Gastrocnemius medialis (tissue), 4 donors: ENCODE data around the gene ILKAP. TPM values are rescaled to one million over a fixed set of nuclear protein-coding genes. Genes with fewer than 3 reads are reported as not detected.

Experiments
- ATAC-seq, 2 donors: fragments of 150-250 bp; one replicate each; pipeline ENCODE4 v1.9.1; 2016
- DNase-seq, 2 donors: peaks; one replicate each; pipeline ENCODE4 v3.0.0-alpha.2; 2019
- H3K27ac ChIP-seq, 4 donors: fragments of 200-600 bp; sonication (generic); 1 replicate in 1 of 4; 2 replicates in 3 of 4; pipeline ENCODE4 v1.5.1; 2016 to 2018; ENCODE audit warnings: mild to moderate bottlenecking in 2 of 4, moderate library complexity in 1 of 4
- H3K27me3 ChIP-seq, 3 donors: fragments of 200-600 bp; sonication (generic) in 2 of 3; 1 replicate in 1 of 3; 2 replicates in 2 of 3; pipeline versions ENCODE4 v1.5.1 to v1.6.0; 2016 to 2019; ENCODE audit warnings: mild to moderate bottlenecking in 1 of 3, moderate library complexity in 1 of 3
- H3K36me3 ChIP-seq, 2 donors: fragments of 200-600 bp; sonication (generic) in 1 of 2; one replicate each; pipeline ENCODE4 v1.5.1; 2017 to 2018
- H3K4me1 ChIP-seq, 2 donors: fragments of 200-600 bp; sonication (generic) in 1 of 2; one replicate each; pipeline ENCODE4 v1.5.1; 2016 to 2017; ENCODE audit warnings: mild to moderate bottlenecking in 2 of 2
- H3K4me3 ChIP-seq, 4 donors: fragments of 200-600 bp; sonication (generic) in 3 of 4; 1 replicate in 1 of 4; 2 replicates in 3 of 4; pipeline ENCODE4 v1.5.1; 2016 to 2019; ENCODE audit warnings: mild to moderate bottlenecking in 2 of 4
- H3K9me3 ChIP-seq, 3 donors: fragments of 200-600 bp; sonication (generic) in 2 of 3; 1 replicate in 1 of 3; 2 replicates in 2 of 3; pipeline ENCODE4 v1.5.1; 2016 to 2019
- POLR2A ChIP-seq, 2 donors: fragments of 450-650 bp; IDR thresholded peaks; one replicate each; pipeline ENCODE4 v1.6.1; 2017; ENCODE audit warnings: antibody characterized with exemption in 2 of 2, mild to moderate bottlenecking in 2 of 2, moderate library complexity in 2 of 2
- in situ Hi-C, 4 donors: fragments of 200-750 bp; cut with MboI; loops; one replicate each; pipeline versions ENCODE4 v1.15.0 to v1.8.0; 2017; ENCODE audit warnings: low sequenced_read_pairs in 4 of 4
- intact Hi-C: fragments of 100-400 bp; cut with DNase I; formaldehyde crosslinking; loops from one replicate; pipeline ENCODE4 v1.15.1; 2023; ENCODE audit warnings: low total_unique reads
- total RNA-seq, 4 donors: library from RNA; depleted of rRNA; stranded (reverse); fragments of >200 nt; gene quantifications; one replicate each; pipeline versions ENCODE4 v1.1.0 to v1.2.3, GENCODE V29; 2016
- TF ChIP-seq, protein P1 (sequence below), 5 experiments: fragments of 450-650 bp in 3 of 5; fragments of 200-600 bp in 2 of 5; sonication (generic) in 2 of 5; IDR thresholded peaks in 4 of 5; conservative IDR thresholded peaks in 1 of 5; 1 replicate in 4 of 5; 2 replicates in 1 of 5; pipeline ENCODE4 v1.5.1; 2016 to 2019; ENCODE audit warnings: antibody characterized with exemption in 5 of 5, mild to moderate bottlenecking in 3 of 5, moderate library complexity in 3 of 5

The ILKAP gene
- total RNA-seq, 4 donors from 2014 or later, result 16.6 to 30.1 (median 23.3) TPM

DNA sequence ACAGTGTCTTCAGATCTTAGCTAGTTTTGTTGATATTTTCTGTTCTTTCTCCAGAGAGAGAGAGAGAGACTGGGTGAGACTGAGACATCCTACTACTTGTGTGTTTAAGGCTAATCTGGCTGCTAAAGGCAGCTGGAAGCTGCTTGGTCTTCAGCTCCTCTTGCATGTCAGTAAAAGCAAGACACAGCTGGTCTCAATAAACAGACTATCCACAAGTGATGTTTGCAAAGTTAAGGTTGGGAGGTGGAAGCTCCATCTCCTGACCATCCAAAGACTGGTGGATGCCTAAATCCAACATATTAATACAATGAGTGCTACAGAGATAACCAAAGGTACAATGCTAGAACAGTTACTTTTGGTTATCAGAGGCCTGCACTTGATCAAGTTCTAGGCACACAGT is 26.9 kb downstream of the ILKAP start:
- H3K4me3 ChIP-seq, result no peak overlapping the region
- no peak for DNase-seq
- no peak overlapping the region for H3K27ac ChIP-seq
- intact Hi-C loops, result no loop called here
- no peaks in the 10 kb centered on the region for H3K9me3 ChIP-seq
- in situ Hi-C loops, result no loop called here
- TF ChIP-seq, protein P1, sequence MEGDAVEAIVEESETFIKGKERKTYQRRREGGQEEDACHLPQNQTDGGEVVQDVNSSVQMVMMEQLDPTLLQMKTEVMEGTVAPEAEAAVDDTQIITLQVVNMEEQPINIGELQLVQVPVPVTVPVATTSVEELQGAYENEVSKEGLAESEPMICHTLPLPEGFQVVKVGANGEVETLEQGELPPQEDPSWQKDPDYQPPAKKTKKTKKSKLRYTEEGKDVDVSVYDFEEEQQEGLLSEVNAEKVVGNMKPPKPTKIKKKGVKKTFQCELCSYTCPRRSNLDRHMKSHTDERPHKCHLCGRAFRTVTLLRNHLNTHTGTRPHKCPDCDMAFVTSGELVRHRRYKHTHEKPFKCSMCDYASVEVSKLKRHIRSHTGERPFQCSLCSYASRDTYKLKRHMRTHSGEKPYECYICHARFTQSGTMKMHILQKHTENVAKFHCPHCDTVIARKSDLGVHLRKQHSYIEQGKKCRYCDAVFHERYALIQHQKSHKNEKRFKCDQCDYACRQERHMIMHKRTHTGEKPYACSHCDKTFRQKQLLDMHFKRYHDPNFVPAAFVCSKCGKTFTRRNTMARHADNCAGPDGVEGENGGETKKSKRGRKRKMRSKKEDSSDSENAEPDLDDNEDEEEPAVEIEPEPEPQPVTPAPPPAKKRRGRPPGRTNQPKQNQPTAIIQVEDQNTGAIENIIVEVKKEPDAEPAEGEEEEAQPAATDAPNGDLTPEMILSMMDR (IDR thresholded peaks at IDR 0.05 in 4 of 5, conservative IDR thresholded peaks at IDR 0.05 in 1 of 5), result no peak
- no peak for TF ChIP-seq POLR2A (IDR thresholded peaks at IDR 0.05)
- H3K36me3 ChIP-seq, result peaks cover 0 to 80% of the 10 kb centered on the region in 2 donors
- no peak for ATAC-seq
- no peaks in the 10 kb centered on the region for H3K27me3 ChIP-seq
- H3K4me1 ChIP-seq, result no peaks in the 10 kb centered on the region

DNA sequence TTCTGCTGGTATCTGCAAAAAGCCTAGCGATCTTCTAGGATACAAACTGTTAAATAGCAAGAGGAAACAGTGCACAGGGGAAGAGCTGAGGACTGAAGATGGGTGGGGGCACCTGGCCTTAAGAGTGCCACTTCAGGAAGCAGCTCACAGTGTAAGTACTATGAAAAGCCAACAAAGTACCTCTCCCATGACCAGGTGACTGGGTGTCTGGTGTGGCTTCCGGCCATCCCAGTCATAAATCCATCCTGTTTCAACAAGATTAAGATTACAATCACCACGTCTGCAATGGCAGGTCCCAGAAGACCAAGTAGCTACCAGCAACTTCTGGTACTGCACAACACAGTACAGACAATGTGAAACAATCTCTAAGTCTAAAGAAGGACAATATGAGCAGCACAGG is 28.8 kb downstream of the ILKAP start:
- no peak for TF ChIP-seq POLR2A (IDR thresholded peaks at IDR 0.05)
- TF ChIP-seq, protein P1 (IDR thresholded peaks at IDR 0.05 in 4 of 5, conservative IDR thresholded peaks at IDR 0.05 in 1 of 5), result no peak
- H3K27ac ChIP-seq, result no peak overlapping the region
- H3K4me1 ChIP-seq, result peaks cover 0 to 4% of the 10 kb centered on the region in 2 donors
- no peaks in the 10 kb centered on the region for H3K27me3 ChIP-seq
- intact Hi-C loops, result no loop called here
- H3K4me3 ChIP-seq, result no peak overlapping the region
- no peak for ATAC-seq
- no peaks in the 10 kb centered on the region for H3K9me3 ChIP-seq
- no peak for DNase-seq
- in situ Hi-C loops, result no loop called here
- H3K36me3 ChIP-seq, result peaks cover 0 to 78% of the 10 kb centered on the region in 2 donors

DNA sequence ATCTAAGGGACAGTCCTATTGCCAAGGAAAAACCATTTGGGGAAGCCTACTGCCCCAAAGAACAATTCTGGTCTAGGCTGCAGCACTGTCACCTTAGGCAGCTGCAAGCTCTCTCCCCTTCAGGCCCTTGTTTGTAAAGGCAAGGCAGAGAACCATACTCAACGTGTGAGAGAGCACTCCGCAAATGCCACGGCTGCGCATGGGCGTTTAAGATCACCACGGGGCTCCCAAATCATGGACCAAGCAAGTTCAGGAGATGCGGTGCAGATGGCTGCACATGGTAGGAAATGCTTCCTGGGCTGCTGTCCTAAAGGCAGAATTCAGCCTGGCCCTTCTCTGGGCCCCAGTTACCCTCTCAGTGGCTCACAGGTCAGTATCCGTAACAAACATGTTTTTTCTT is 29.2 kb downstream of the ILKAP start:
- Histone ChIP-seq H3K4me1 (peaks cover 0 to 5% of the 10 kb centered on the region in 2 donors), H3K36me3 (peaks cover 0 to 75% of the 10 kb centered on the region in 2 donors), H3K27ac (no peak overlapping the region), H3K27me3 (no peaks in the 10 kb centered on the region), H3K4me3 (no peak overlapping the region), H3K9me3 (no peaks in the 10 kb centered on the region)
- TF ChIP-seq, protein P1 (IDR thresholded peaks at IDR 0.05 in 4 of 5, conservative IDR thresholded peaks at IDR 0.05 in 1 of 5), result no peak
- TF ChIP-seq POLR2A (IDR thresholded peaks at IDR 0.05), result no peak
- ATAC-seq (no peak), DNase-seq (no peak)
- in situ Hi-C loops, result no loop called here
- intact Hi-C loops, result no loop called here

DNA sequence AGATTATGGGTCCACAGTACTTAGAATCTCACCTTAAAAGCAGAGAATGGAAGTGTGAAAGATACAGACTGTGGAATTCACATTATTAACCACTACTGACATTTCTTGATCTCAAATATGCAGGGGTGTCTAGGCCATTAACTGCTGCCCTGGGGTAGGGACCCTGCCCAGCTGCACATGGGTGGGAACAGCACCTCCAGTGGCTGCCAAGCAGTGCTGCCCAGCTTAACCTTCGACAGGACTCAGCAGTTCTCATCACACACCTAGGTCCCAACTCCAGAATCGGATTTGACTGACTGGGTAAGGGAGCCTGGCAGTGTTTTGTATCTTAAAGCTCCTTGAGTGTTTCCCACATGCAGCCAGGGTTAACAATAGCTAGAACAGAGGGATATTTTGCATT is 29.8 kb downstream of the ILKAP start:
- no peak for TF ChIP-seq POLR2A (IDR thresholded peaks at IDR 0.05)
- TF ChIP-seq, protein P1 (IDR thresholded peaks at IDR 0.05 in 4 of 5, conservative IDR thresholded peaks at IDR 0.05 in 1 of 5), result peak in 1 of 5 experiments; percentile 16
- H3K4me3 ChIP-seq, result no peak overlapping the region
- in situ Hi-C loops (no loop called here), intact Hi-C loops (no loop called here)
- no peaks in the 10 kb centered on the region for H3K9me3 ChIP-seq
- peaks cover 0 to 69% of the 10 kb centered on the region in 2 donors for H3K36me3 ChIP-seq
- H3K27ac ChIP-seq, result no peak overlapping the region
- no peak for ATAC-seq
- DNase-seq, result no peak
- H3K4me1 ChIP-seq, result peaks cover 0 to 10% of the 10 kb centered on the region in 2 donors
- no peaks in the 10 kb centered on the region for H3K27me3 ChIP-seq

DNA sequence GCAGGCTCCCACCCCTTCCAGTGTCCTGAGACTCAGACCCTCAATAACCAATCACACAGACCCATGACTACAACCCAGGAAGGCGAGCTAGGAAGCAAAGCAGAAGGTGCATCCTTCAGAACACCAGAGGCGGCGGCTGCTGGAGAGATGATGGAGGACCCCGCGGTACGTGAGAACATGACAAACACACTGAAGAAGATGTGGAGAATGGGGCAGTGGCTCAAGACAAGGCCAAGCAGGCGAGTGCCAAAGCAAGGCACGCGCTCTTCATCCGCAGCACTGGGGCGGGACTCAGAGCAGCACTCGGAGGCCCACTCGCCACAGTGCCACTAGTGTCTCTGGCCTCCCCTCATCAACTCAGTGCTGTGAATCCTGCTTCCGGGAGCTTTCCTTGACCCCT is 31.1 kb downstream of the ILKAP start:
- ATAC-seq, result no peak
- H3K36me3 ChIP-seq, result peaks cover 0 to 64% of the 10 kb centered on the region in 2 donors

More for the DNA sequence above, 31.1 kb downstream of the ILKAP start:
- TF ChIP-seq, protein P1 (IDR thresholded peaks at IDR 0.05 in 4 of 5, conservative IDR thresholded peaks at IDR 0.05 in 1 of 5), result no peak
- no peak for TF ChIP-seq POLR2A (IDR thresholded peaks at IDR 0.05)
- H3K27ac ChIP-seq, result no peak overlapping the region
- DNase-seq, result no peak
- no peak overlapping the region for H3K4me3 ChIP-seq
- in situ Hi-C loops (no loop called here), intact Hi-C loops (no loop called here)
- peaks cover 0 to 10% of the 10 kb centered on the region in 2 donors for H3K4me1 ChIP-seq
- H3K27me3 ChIP-seq, result no peaks in the 10 kb centered on the region
- H3K9me3 ChIP-seq, result no peaks in the 10 kb centered on the region
